ENCODE data around the gene FLNC.

FLNC gene

DNA sequence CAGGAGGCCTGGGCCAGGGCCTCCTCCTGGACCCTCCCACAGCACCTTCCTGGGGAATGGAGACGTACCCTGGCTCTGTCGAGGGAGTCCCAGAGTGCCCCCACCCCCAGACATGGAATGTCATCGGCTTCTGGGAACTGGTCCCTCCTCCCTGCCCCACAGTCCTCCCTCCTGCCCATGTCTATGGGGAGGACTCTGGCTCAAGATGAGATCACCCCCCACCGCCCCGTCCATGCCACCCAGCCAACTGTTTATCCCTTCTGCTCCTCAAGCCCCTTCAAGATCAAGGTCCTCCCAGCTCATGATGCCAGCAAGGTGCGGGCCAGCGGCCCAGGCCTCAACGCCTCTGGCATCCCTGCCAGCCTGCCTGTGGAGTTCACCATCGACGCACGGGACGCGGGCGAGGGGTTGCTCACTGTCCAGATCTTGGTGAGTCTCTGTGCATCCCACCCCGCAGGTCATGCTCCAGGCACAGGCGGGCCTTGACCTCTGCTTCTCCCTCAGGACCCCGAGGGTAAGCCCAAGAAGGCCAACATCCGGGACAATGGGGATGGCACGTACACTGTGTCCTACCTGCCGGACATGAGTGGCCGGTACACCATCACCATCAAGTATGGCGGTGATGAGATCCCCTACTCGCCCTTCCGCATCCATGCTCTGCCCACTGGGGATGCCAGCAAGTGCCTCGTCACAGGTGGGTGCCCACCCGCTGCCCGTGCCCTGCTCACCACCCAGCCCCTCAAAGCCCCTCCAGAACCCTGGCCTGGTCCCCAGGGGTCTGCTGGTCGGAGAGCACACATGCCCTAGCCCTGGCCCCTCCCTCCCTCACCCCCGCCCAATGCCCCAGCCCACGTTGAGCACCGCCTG, 18.3 kb downstream of the FLNC start:
- DNase-seq: no peak

- no peak for DNase-seq
These were observed 18.9 kb downstream of the FLNC start for GRCh38 chr7:128849156-128849515.

- no peak for DNase-seq
These were observed 19.7 kb downstream of the FLNC start for GRCh38 chr7:128849804-128850490.

GRCh38 chr7:128852537-128853254, 22.5 kb downstream of the FLNC start:
- no peak for DNase-seq

GRCh38 chr7:128853799-128854198, 23.6 kb downstream of the FLNC start:
- DNase-seq: no peak

- DNase-seq: no peak
These were observed 24.2 kb downstream of the FLNC start for GRCh38 chr7:128854396-128854795.

- no peak for DNase-seq
These were observed 25.4 kb downstream of the FLNC start for GRCh38 chr7:128855559-128855958.

DNA sequence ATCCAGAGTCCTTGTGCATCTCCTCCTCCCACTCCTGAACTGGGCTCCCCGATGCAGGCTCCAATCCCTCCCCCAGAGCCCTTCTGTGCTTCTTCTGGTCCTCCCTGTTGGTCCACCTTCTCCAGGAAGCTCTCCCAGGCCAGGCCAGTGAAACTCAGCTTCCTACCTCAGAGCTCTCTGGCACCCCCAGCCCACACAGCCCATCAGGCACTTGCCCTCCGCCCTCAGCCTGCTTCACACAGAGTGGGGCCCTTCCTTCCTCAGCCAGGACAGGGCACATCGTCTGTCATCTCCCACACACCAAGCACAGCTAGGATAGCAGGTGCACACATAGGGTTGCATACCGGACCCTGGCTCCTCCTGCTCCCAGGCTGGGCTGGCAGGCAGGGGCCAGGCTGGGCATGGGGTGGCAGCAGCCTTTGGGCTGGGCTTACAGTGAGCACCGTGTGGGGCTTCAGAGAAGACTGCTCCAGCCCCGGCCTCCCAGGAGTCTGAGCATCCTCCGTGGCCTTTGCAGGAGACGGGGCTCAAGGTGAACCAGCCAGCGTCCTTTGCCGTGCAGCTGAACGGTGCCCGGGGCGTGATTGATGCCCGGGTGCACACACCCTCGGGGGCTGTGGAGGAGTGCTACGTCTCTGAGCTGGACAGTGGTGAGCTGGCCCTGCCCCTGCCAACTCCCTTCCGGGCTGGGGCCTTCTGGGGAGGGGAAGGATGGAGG, 26.0 kb downstream of the FLNC start:
- no peak for DNase-seq

DNA sequence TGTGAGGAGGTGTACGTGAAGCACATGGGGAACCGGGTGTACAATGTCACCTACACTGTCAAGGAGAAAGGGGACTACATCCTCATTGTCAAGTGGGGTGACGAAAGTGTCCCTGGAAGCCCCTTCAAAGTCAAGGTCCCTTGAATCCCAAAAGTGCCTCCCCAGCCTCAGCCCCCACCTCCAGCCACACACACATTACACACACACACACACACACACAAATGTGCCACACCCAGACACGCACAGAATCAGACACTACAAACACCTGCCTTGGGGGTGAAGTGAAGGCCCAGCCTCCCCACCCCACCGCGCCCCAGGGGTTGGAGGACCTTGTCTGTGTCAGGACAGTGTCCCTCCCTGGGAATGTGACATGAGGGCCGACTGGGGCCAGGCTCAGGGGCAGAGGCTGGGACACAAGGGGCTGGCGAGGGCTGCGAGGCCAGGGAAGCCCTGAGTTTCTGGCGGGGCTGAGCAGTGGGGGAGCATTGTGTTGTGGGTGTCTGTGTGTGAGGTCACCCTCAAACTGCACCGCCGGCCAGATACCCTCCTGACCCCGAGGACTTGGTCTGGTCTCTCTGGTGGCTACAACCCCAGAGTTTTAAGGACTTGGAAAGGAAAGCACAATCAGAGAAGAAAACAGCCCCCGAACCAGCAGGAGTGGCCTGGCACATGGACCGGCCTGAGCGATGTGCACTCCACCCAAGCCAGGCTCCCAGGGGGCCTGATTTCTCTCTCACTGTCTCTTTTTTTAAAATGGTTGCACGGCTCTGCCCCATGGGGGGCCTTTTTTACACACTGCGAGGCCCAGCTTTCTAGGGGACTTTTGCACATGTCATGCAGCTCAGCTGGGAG, 28.4 kb downstream of the FLNC start:
- no peak for DNase-seq

DNA sequence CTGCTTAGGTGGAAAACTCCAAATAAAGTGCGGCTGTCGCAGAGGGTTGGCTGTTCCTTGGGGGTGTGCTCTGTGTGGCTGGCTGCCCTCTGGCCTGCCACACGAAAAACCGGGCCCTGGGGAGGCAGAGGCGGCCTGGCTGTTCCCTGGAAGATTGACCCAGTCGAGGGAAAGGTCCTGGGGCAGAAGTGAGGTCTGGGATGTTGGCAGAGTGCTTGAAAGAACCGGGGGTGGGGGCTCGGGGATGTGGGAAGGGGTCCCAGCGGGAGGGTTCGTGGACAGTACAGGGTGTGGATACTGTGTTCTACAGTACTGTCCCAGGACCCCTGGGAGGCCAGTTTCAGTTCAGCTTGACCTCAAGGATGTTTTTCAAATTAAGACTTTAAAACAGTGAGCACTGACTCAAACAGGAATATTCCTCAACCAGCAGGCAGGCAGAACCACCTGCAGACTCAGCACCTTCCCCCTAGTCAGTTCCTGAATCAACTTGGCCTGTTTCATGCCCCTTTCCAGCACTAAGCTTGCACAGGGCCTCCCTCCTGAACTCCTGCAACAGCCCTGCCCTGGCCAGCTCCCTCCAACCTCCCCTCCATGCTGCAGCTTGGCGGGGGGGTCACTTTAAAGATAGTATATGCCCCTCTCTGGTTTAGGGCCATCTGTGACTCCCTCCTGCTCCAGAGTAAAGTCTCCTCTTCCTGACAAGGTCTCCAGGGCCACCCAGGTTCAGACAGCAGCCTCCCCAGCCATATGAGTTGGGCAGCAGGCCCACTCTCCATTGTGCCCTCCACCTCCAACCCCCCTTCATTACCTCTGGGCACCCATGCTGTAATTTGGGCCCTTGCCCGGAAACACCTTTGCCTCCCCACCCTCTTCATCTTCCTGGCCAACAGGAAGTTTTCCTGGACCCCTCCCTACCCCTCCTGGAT, 29.3 kb downstream of the FLNC start:
- no peak for DNase-seq

GRCh38 chr7:128860158-128861073, 30.2 kb downstream of the FLNC start:
- no peak for DNase-seq

DNA sequence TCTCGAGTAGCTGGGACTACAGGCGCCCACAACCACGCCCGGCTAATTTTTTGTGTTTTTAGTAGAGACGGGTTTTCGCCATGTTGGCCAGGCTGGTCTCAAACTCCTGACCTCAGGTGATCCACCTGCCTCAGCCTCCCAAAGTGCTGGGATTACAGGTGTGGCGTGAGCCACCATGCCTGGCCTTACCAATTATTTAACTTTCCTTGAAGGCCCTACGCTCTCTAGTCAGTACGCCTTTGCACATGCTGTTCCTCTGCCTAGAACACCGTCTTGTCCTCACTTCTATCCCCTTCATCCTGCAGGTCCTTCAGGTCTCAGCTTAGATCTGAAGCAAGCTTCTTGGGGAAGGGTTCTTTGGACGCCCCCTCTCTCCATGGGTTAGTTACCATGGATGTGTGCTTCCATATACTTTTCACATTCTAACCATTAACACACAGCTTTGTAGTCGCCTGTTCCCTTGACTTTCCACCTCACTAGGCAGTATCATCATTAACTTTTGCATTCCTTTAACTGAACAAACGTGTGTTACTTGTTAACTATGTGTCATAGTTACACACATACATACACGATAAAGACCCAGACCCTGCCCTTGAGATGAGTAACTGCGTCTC, 31.9 kb downstream of the FLNC start:
- no peak for DNase-seq

DNA sequence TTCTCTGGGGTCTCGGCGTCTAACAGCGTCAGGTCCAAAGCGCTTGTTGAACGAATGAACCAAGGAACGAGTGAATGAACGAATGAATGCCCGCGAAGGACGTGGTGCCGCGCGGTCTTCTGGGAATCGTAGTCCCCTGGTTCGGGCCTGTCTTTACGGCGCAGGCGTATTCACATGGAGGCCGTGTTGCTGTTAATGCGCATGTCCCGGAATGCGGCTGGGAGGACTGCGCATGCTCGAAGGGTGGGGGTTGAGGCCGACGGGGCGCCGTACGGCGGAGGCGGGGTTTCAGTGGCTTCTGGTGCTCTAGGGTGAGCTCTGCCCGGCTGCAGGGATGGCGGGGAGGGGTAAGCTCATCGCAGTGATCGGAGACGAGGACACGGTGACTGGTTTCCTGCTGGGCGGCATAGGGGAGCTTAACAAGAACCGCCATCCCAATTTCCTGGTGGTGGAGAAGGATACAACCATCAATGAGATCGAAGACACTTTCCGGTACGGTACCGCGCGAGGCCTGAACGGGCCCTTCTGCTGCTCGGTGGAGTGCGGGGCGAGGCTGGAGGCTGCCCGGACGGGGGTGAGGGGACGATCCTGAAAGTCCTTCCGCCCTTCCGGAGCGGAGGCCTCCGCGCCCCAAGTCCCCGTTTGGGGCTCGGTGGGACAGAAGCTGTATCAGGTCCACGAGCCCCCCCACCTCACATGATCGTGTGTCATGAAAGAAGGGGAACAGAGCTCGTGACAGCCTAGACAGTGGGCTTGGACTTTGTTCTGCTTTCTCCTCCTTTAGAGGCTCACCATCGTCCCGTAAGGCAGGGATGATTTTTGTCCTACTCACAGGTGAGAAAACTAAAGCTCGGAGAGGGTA, 32.6 kb downstream of the FLNC start, which contains the start of gene ATP6V1F:
Gene ATP6V1F, plus strand, starts transcription at position 286 of the 862 bp plus-strand sequence. Its CDS starts 49 bp downstream, at position 335.
- peak; percentile 98 to 100 for DNase-seq

GRCh38 chr7:128863433-128863989, 33.3 kb downstream of the FLNC start:
- DNase-seq: peak; percentile 32 to 33

GRCh38 chr7:128865303-128865702, 35.1 kb downstream of the FLNC start:
- DNase-seq: no peak

DNA sequence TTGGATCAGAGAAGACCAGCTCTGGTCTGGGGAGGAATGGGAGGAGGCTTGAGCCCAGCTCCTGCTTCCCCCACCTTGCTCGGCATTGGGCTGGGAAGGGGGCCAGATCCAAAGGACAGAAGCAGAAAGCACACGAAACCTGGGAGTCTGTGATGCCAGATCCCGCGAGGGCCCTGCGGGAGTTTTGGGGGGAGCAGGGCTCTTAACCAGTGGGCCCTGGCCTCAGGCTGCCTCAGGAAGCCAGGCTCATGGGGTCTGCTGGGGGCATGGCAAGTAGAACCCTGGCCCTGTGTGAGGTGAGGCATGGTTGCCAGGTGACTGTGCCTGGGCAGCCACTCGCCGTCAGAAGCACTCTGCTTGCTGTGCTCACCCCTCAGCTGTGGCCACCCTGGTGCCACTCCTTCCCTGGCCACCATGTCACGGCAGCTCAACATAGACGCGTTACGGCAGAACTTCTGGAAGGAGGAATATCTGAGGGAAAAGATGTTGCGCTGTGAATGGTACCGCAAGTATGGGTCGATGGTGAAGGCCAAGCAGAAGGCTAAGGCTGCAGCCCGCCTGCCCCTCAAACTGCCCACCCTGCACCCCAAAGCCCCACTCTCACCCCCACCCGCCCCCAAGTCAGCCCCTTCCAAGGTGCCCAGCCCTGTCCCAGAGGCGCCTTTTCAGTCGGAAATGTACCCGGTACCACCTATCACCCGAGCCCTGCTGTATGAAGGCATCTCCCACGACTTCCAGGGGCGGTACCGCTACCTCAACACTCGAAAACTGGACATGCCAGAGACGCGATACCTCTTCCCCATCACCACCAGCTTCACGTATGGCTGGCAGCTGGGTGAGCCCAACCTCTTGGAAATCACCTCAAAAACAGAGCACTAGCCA, 36.0 kb downstream of the FLNC start:
- no peak for DNase-seq

DNA sequence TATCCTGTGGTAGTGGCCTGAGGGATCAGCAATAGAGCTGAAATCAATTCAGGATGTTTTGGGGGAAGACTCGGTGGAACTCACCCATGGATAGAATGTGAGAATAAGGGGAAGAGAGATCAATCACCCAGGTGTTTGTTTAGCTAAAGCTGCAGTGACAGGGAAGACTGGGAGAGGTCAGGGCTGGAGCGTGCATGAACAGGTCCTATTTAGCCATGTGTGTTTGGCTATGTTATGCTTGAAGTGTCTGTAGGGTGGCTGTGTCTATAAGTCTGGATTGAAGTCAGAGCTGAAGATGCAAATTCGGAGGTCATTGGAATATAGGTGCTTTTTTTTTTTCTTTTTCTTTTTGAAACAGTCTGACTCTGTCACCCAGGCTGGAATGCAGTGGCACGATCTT, 37.0 kb downstream of the FLNC start:
- DNase-seq: no peak

Data from activated CD4-positive, alpha-beta T cell treated with anti-CD3 and anti-CD28 coated beads for 4 hours (primary cell).